ENCODE measurements around the gene NDUFS5.
"Not testable (repeated sequence)": the region's sequence is repeated elsewhere in the genome, so short reads cannot be mapped to it uniquely, and the experiment has no call there.

The NDUFS5 gene

GRCh38 chr1:39016604-39017171 is 9.5 kb upstream of the NDUFS5 start:
- Histone ChIP-seq H2BK15ac (ENCODE audit: low read depth, poor library complexity, severe bottlenecking) (no peak overlapping the region), H3K36me3 (ENCODE audit: control insufficient read depth in 1 of 2, insufficient read depth in 2 of 2, low read depth in 1 of 2, low read length in 2 of 2) (peaks cover 15 to 18% of the 10 kb centered on the region in 2 experiments), H3K27ac (ENCODE audit: low read length, poor library complexity, severe bottlenecking) (no peak overlapping the region), H3K14ac (ENCODE audit: low read length in 2 of 2) (no peak overlapping the region), H3K4me3 (ENCODE audit: insufficient read depth in 1 of 2, low read depth in 1 of 2, low read length in 2 of 2) (no peak overlapping the region), H3K27me3 (ENCODE audit: control insufficient read depth in 1 of 2, insufficient read depth in 1 of 2, low read length in 2 of 2) (no peaks in the 10 kb centered on the region), H3K4me1 (ENCODE audit: control insufficient read depth, insufficient read depth, low read depth, low read length) (peaks cover 3% of the 10 kb centered on the region), H3K9ac (ENCODE audit: low read length) (no peak overlapping the region), H3K4me2 (ENCODE audit: low read length, poor library complexity, severe bottlenecking) (no peak overlapping the region), H4K8ac (ENCODE audit: low read length) (no peak overlapping the region), H2AK5ac (ENCODE audit: low read length, severe bottlenecking) (no peak overlapping the region), H3K9me3 (ENCODE audit: control insufficient read depth, low read length) (no peaks in the 10 kb centered on the region), H2AFZ (ENCODE audit: low read depth, low read length) (no peak overlapping the region), H3K4ac (ENCODE audit: low read depth in 1 of 2, low read length in 2 of 2) (no peak overlapping the region), H2BK5ac (ENCODE audit: low read depth, low read length, poor library complexity, severe bottlenecking) (no peak overlapping the region), H3K18ac (ENCODE audit: low read depth in 1 of 2, low read length in 2 of 2) (no peak overlapping the region), H3K23ac (ENCODE audit: low read length in 2 of 2) (no peak overlapping the region), H3K79me1 (replicated peaks; ENCODE audit: low read length, poor library complexity, severe bottlenecking) (no peaks in the 10 kb centered on the region), H2BK120ac (ENCODE audit: low read depth, low read length) (no peak overlapping the region), H2BK12ac (ENCODE audit: low read length in 2 of 2) (no peak overlapping the region), H4K91ac (ENCODE audit: low read length) (no peak overlapping the region)
- no peak for DNase-seq
- 76% methylated on average over 7 of the region's 10 CpGs for WGBS

- Histone ChIP-seq H4K91ac (ENCODE audit: low read length) (no peak overlapping the region), H2BK15ac (ENCODE audit: low read depth, poor library complexity, severe bottlenecking) (no peak overlapping the region), H3K4ac (ENCODE audit: low read depth in 1 of 2, low read length in 2 of 2) (no peak overlapping the region), H3K79me1 (replicated peaks; ENCODE audit: low read length, poor library complexity, severe bottlenecking) (no peaks in the 10 kb centered on the region), H2AFZ (ENCODE audit: low read depth, low read length) (no peak overlapping the region), H3K23ac (ENCODE audit: low read length in 2 of 2) (no peak overlapping the region), H3K9ac (ENCODE audit: low read length) (no peak overlapping the region), H3K4me3 (ENCODE audit: insufficient read depth in 1 of 2, low read depth in 1 of 2, low read length in 2 of 2) (no peak overlapping the region), H3K36me3 (ENCODE audit: control insufficient read depth in 1 of 2, insufficient read depth in 2 of 2, low read depth in 1 of 2, low read length in 2 of 2) (peaks cover 12% of the 10 kb centered on the region in 2 experiments), H2BK120ac (ENCODE audit: low read depth, low read length) (no peak overlapping the region), H2BK12ac (ENCODE audit: low read length in 2 of 2) (no peak overlapping the region), H3K27ac (ENCODE audit: low read length, poor library complexity, severe bottlenecking) (no peak overlapping the region), H3K27me3 (ENCODE audit: control insufficient read depth in 1 of 2, insufficient read depth in 1 of 2, low read length in 2 of 2) (no peaks in the 10 kb centered on the region), H3K14ac (ENCODE audit: low read length in 2 of 2) (no peak overlapping the region), H3K9me3 (ENCODE audit: control insufficient read depth, low read length) (no peaks in the 10 kb centered on the region), H4K8ac (ENCODE audit: low read length) (no peak overlapping the region), H2AK5ac (ENCODE audit: low read length, severe bottlenecking) (no peak overlapping the region), H2BK5ac (ENCODE audit: low read depth, low read length, poor library complexity, severe bottlenecking) (no peak overlapping the region), H3K4me1 (ENCODE audit: control insufficient read depth, insufficient read depth, low read depth, low read length) (peaks cover 3% of the 10 kb centered on the region), H3K4me2 (ENCODE audit: low read length, poor library complexity, severe bottlenecking) (no peak overlapping the region), H3K18ac (ENCODE audit: low read depth in 1 of 2, low read length in 2 of 2) (no peak overlapping the region)
- WGBS = 72% methylated on average over 5 of the region's 5 CpGs
- no peak for DNase-seq
These were observed 8.9 kb upstream of the NDUFS5 start for GRCh38 chr1:39017266-39017665.

GRCh38 chr1:39020494-39020893 is 5.7 kb upstream of the NDUFS5 start:
- H3K4ac ChIP-seq (ENCODE audit: low read depth in 1 of 2, low read length in 2 of 2); H2BK5ac ChIP-seq (ENCODE audit: low read depth, low read length, poor library complexity, severe bottlenecking); H2BK120ac ChIP-seq (ENCODE audit: low read depth, low read length); H3K79me1 ChIP-seq (replicated peaks; ENCODE audit: low read length, poor library complexity, severe bottlenecking); H3K14ac ChIP-seq (ENCODE audit: low read length in 2 of 2); H2BK12ac ChIP-seq (ENCODE audit: low read length in 2 of 2); H3K27me3 ChIP-seq (ENCODE audit: control insufficient read depth in 1 of 2, insufficient read depth in 1 of 2, low read length in 2 of 2); H3K18ac ChIP-seq (ENCODE audit: low read depth in 1 of 2, low read length in 2 of 2); H4K8ac ChIP-seq (ENCODE audit: low read length); H3K9me3 ChIP-seq (ENCODE audit: control insufficient read depth, low read length); H3K23ac ChIP-seq (ENCODE audit: low read length in 2 of 2); H3K9ac ChIP-seq (ENCODE audit: low read length); H3K4me1 ChIP-seq (ENCODE audit: control insufficient read depth, insufficient read depth, low read depth, low read length); H3K4me2 ChIP-seq (ENCODE audit: low read length, poor library complexity, severe bottlenecking); H2BK15ac ChIP-seq (ENCODE audit: low read depth, poor library complexity, severe bottlenecking); DNase-seq; H4K91ac ChIP-seq (ENCODE audit: low read length); H3K27ac ChIP-seq (ENCODE audit: low read length, poor library complexity, severe bottlenecking); H3K4me3 ChIP-seq (ENCODE audit: insufficient read depth in 1 of 2, low read depth in 1 of 2, low read length in 2 of 2); H3K36me3 ChIP-seq (ENCODE audit: control insufficient read depth in 1 of 2, insufficient read depth in 2 of 2, low read depth in 1 of 2, low read length in 2 of 2); H2AFZ ChIP-seq (ENCODE audit: low read depth, low read length); H2AK5ac ChIP-seq (ENCODE audit: low read length, severe bottlenecking): not testable (repeated sequence)
- 38% methylated on average over 1 of the region's 1 CpG for WGBS

GRCh38 chr1:39021426-39021825 is 4.7 kb upstream of the NDUFS5 start:
- WGBS = 74% methylated on average over 1 of the region's 1 CpG

More at GRCh38 chr1:39021426-39021825, 4.7 kb upstream of the NDUFS5 start:
- H3K27ac ChIP-seq (ENCODE audit: low read length, poor library complexity, severe bottlenecking) = peak overlapping the region; percentile 45
- no peaks in the 10 kb centered on the region for H3K9me3 ChIP-seq (ENCODE audit: control insufficient read depth, low read length)
- DNase-seq = no peak
- no peak overlapping the region for H3K23ac ChIP-seq (ENCODE audit: low read length in 2 of 2)
- no peak overlapping the region for H2BK12ac ChIP-seq (ENCODE audit: low read length in 2 of 2)
- H2AK5ac ChIP-seq (ENCODE audit: low read length, severe bottlenecking) = no peak overlapping the region
- H3K4ac ChIP-seq (ENCODE audit: low read depth in 1 of 2, low read length in 2 of 2) = no peak overlapping the region
- no peak overlapping the region for H2BK120ac ChIP-seq (ENCODE audit: low read depth, low read length)
- no peak overlapping the region for H2BK5ac ChIP-seq (ENCODE audit: low read depth, low read length, poor library complexity, severe bottlenecking)
- H2AFZ ChIP-seq (ENCODE audit: low read depth, low read length) = no peak overlapping the region
- no peak overlapping the region for H3K4me2 ChIP-seq (ENCODE audit: low read length, poor library complexity, severe bottlenecking)
- peaks cover 7% of the 10 kb centered on the region for H3K4me1 ChIP-seq (ENCODE audit: control insufficient read depth, insufficient read depth, low read depth, low read length)
- H3K9ac ChIP-seq (ENCODE audit: low read length) = no peak overlapping the region
- H4K91ac ChIP-seq (ENCODE audit: low read length) = no peak overlapping the region
- H3K36me3 ChIP-seq (ENCODE audit: control insufficient read depth in 1 of 2, insufficient read depth in 2 of 2, low read depth in 1 of 2, low read length in 2 of 2) = no peaks in the 10 kb centered on the region
- H3K27me3 ChIP-seq (ENCODE audit: control insufficient read depth in 1 of 2, insufficient read depth in 1 of 2, low read length in 2 of 2) = no peaks in the 10 kb centered on the region
- H3K18ac ChIP-seq (ENCODE audit: low read depth in 1 of 2, low read length in 2 of 2) = no peak overlapping the region
- H3K14ac ChIP-seq (ENCODE audit: low read length in 2 of 2) = no peak overlapping the region
- no peaks in the 10 kb centered on the region for H3K79me1 ChIP-seq (replicated peaks; ENCODE audit: low read length, poor library complexity, severe bottlenecking)
- no peak overlapping the region for H3K4me3 ChIP-seq (ENCODE audit: insufficient read depth in 1 of 2, low read depth in 1 of 2, low read length in 2 of 2)
- H2BK15ac ChIP-seq (ENCODE audit: low read depth, poor library complexity, severe bottlenecking) = no peak overlapping the region
- no peak overlapping the region for H4K8ac ChIP-seq (ENCODE audit: low read length)

Measured in mesenchymal stem cell (in vitro differentiated cells and primary cell).